B cell (primary cell): ENCODE data around the gene CEP19. TPM values are rescaled to one million over a fixed set of nuclear protein-coding genes. Genes with fewer than 3 reads are reported as not detected.

Source experiments
- ATAC-seq: fragments of 200-7000 bp; cut with Tn5 transposase; one replicate; pipeline ENCODE4 v1.10.0; 2021; ENCODE audit warnings: low read depth, mild to moderate bottlenecking, moderate number of reproducible peaks, moderate library complexity
- CTCF ChIA-PET: fragments of 350-600 bp; sonication (Branson Sonifier 250); formaldehyde crosslinking; loops from one replicate; lab custom pipeline; 2021; ENCODE audit warnings: antibody characterized with exemption, inconsistent platforms; lab: Charles Lee
- POLR2A ChIA-PET: fragments of 350-600 bp; sonication (Branson Sonifier 250); formaldehyde crosslinking; loops from one replicate; lab custom pipeline; 2021; ENCODE audit warnings: antibody characterized with exemption; lab: Charles Lee
- DNase-seq: peaks from one replicate; pipeline ENCODE4 v3.0.0; 2013
- H2AFZ ChIP-seq: 2 replicates; pipeline ENCODE4 v1.6.1; 2012; ENCODE audit warnings: mild to moderate bottlenecking, low read depth, low read length; ENCODE audit not compliant: insufficient read depth, poor library complexity, severe bottlenecking
- H3K27ac ChIP-seq, 2 donors: 1 replicate in 1 of 2; 2 replicates in 1 of 2; pipeline ENCODE4 v1.5.1; 2012 to 2013; ENCODE audit warnings: low read length in 2 of 2, mild to moderate bottlenecking in 2 of 2, moderate library complexity in 1 of 2
- H3K27me3 ChIP-seq, 4 experiments: fragments of 200-600 bp in 1 of 4; sonication (generic) in 1 of 4; replicated peaks in 1 of 4; 1 replicate in 2 of 4; 2 replicates in 2 of 4; pipeline versions ENCODE4 v1.6.1 to v1.7.0; 2013 to 2016; ENCODE audit warnings: low read length in 3 of 4, mild to moderate bottlenecking in 2 of 4, mixed read lengths in 1 of 4, moderate library complexity in 1 of 4; ENCODE audit not compliant: insufficient read depth in 4 of 4, control insufficient read depth in 3 of 4; ENCODE audit errors: control extremely low read depth in 1 of 4
- H3K36me3 ChIP-seq, 2 experiments: replicated peaks in 1 of 2; 1 replicate in 1 of 2; 2 replicates in 1 of 2; pipeline versions ENCODE4 v1.6.1 to v1.7.1; 2013; ENCODE audit warnings: low read length in 1 of 2; ENCODE audit not compliant: insufficient read depth in 2 of 2, control insufficient read depth in 1 of 2; ENCODE audit errors: control extremely low read depth in 1 of 2, extremely low read depth in 1 of 2
- H3K4me1 ChIP-seq, 2 donors: fragments of 200-600 bp in 1 of 2; sonication (generic) in 1 of 2; 1 replicate in 1 of 2; 2 replicates in 1 of 2; pipeline versions ENCODE4 v1.5.1 to v1.6.1; 2013 to 2017; ENCODE audit warnings: low read length in 2 of 2; ENCODE audit not compliant: control insufficient read depth in 2 of 2, insufficient read depth in 2 of 2
- H3K4me2 ChIP-seq: replicated peaks from 2 replicates; pipeline ENCODE3; 2012; ENCODE audit warnings: mild to moderate bottlenecking, low read depth, low read length; ENCODE audit not compliant: poor library complexity, severe bottlenecking
- H3K4me3 ChIP-seq, 5 experiments: fragments of 200-600 bp in 1 of 5; sonication (generic) in 1 of 5; 1 replicate in 3 of 5; 2 replicates in 2 of 5; pipeline versions ENCODE4 v1.5.1 to v1.7.0; 2011 to 2016; ENCODE audit warnings: low read length in 4 of 5, mild to moderate bottlenecking in 4 of 5, low read depth in 2 of 5, control low read depth in 1 of 5, moderate library complexity in 1 of 5; ENCODE audit not compliant: insufficient read depth in 1 of 5; ENCODE audit errors: control extremely low read depth in 1 of 5, extremely low read depth in 1 of 5
- H3K79me2 ChIP-seq: fragments of 200-600 bp; sonication (generic); one replicate; pipeline ENCODE4 v1.6.0; 2016; ENCODE audit warnings: low read length; ENCODE audit not compliant: control insufficient read depth, insufficient read depth
- H3K9ac ChIP-seq: fragments of 200-600 bp; sonication (generic); 2 replicates; pipeline ENCODE4 v1.6.1; 2017; ENCODE audit warnings: mild to moderate bottlenecking, low read length, moderate library complexity
- H3K9me3 ChIP-seq, 3 donors: one replicate each; pipeline versions ENCODE4 v1.6.1 to v1.7.1; 2013; ENCODE audit warnings: low read length in 2 of 3; ENCODE audit not compliant: control insufficient read depth in 2 of 3, insufficient read depth in 1 of 3; ENCODE audit errors: control extremely low read depth in 1 of 3
- H4K20me1 ChIP-seq: 2 replicates; pipeline ENCODE4 v1.6.0; 2012; ENCODE audit warnings: mild to moderate bottlenecking, low read length; ENCODE audit not compliant: insufficient read depth, control insufficient read depth, poor library complexity, severe bottlenecking
- H3K27ac Mint-ChIP-seq: one replicate; pipeline ENCODE4 v1.8.0; 2021; ENCODE audit warnings: mixed read lengths
- H3K27me3 Mint-ChIP-seq: one replicate; pipeline ENCODE4 v1.8.0; 2021; ENCODE audit warnings: mixed read lengths
- H3K4me1 Mint-ChIP-seq: one replicate; pipeline ENCODE4 v1.8.0; 2021; ENCODE audit warnings: mixed read lengths
- H3K4me3 Mint-ChIP-seq: one replicate; pipeline ENCODE4 v1.8.0; 2021; ENCODE audit warnings: mixed read lengths
- H3K9me3 Mint-ChIP-seq: one replicate; pipeline ENCODE4 v1.8.0; 2022; ENCODE audit warnings: mixed read lengths; ENCODE audit not compliant: insufficient read depth
- CTCF ChIP-seq: fragments of 200-600 bp; IDR thresholded peaks from one replicate; pipeline ENCODE4 v1.8.0; 2022; ENCODE audit warnings: antibody characterized with exemption, mild to moderate bottlenecking
- EZH2 ChIP-seq: IDR thresholded peaks from 2 replicates; pipeline ENCODE4 v1.6.1; 2012; ENCODE audit warnings: borderline replicate concordance, low read depth, mild to moderate bottlenecking, moderate library complexity, low read length; ENCODE audit not compliant: insufficient read depth, poor library complexity, severe bottlenecking
- WGBS: methylation state at CpG from one replicate; pipeline ENCODE4 v1.1.5; 2013; ENCODE audit warnings: missing lambda C conversion rate; ENCODE audit not compliant: insufficient coverage; 5-methylcytosine and 5-hydroxymethylcytosine counted together
- intact Hi-C: fragments of 100-400 bp; cut with micrococcal nuclease; formaldehyde crosslinking; loops from one replicate; pipeline ENCODE4 v1.10.0; 2022
- polyA plus RNA-seq: library from polyadenylated mRNA; depleted of rRNA; stranded (reverse); fragments of >200 nt; gene quantifications from 2 replicates; pipeline ENCODE4 v1.2.3, GENCODE V29; 2012
- total RNA-seq, 2 donors: library from RNA; stranded (reverse); fragments of 120-200 nt in 1 of 2; gene quantifications; 1 replicate in 1 of 2; 2 replicates in 1 of 2; pipeline versions ENCODE4 v1.2.3 to v1.2.4, GENCODE V29; 2013 to 2022

Gene CEP19
- total and polyA plus RNA-seq, 2 donors (not counting 1 experiment from before 2014, with no cell fraction given) = 0.45 to 4.6 TPM

- POLR2A ChIA-PET = no interaction called here
- no peaks in the 10 kb centered on the region for H3K79me2 ChIP-seq
- no peak overlapping the region for H3K27ac Mint-ChIP-seq
These were observed 16.2 kb downstream of the CEP19 start for GRCh38 chr3:196695849-196696226.

More at GRCh38 chr3:196695849-196696226, 16.2 kb downstream of the CEP19 start:
- CTCF ChIA-PET = interaction anchor here (0.7 to 2.8 kb wide), 3 partner anchors 11 to 239 kb away, joined by 3 to 16 read pairs (median 15); no protein-coding TSS in a partner anchor
- no peak for DNase-seq
- Histone ChIP-seq H3K27ac (no peak overlapping the region), H4K20me1 (no peaks in the 10 kb centered on the region), H3K4me3 (no peak overlapping the region), H3K9ac (no peak overlapping the region), H3K27me3 (no peaks in the 10 kb centered on the region), H3K4me2 (no peak overlapping the region), H3K4me1 (peaks cover 3 to 11% of the 10 kb centered on the region in 2 donors), H3K36me3 (no peaks in the 10 kb centered on the region), H2AFZ (no peak overlapping the region), H3K9me3 (peaks cover 0 to 8% (median 0%) of the 10 kb centered on the region in 3 donors)
- Mint-ChIP-seq H3K4me1 (peaks cover 21% of the 10 kb centered on the region), H3K4me3 (no peak overlapping the region), H3K27me3 (no peaks in the 10 kb centered on the region), H3K9me3 (no peaks in the 10 kb centered on the region)
- 100% methylated on average over 5 of the region's 5 CpGs for WGBS
- TF ChIP-seq CTCF = no peak
- no peak for TF ChIP-seq EZH2
- intact Hi-C loops = no loop called here
- ATAC-seq = no peak
